B cell (primary cell): ENCODE measurements around the gene L2HGDH.

Experiments used
- CTCF ChIP-seq: fragments of 200-600 bp; IDR thresholded peaks from one replicate; pipeline ENCODE4 v1.8.0; 2022; ENCODE audit warnings: antibody characterized with exemption, mild to moderate bottlenecking
- EZH2 ChIP-seq: IDR thresholded peaks from 2 replicates; pipeline ENCODE4 v1.6.1; 2012; ENCODE audit warnings: borderline replicate concordance, low read depth, mild to moderate bottlenecking, moderate library complexity, low read length; ENCODE audit not compliant: insufficient read depth, poor library complexity, severe bottlenecking

GRCh38 chr14:50342221-50343078, 30.4 kb upstream of the L2HGDH start:
- no peak for TF ChIP-seq EZH2
- TF ChIP-seq CTCF: peak; percentile 44
